GM10266 (cell line): ENCODE measurements around the gene TAF4.

ENCODE experiments used
- DNase-seq: peaks from one replicate; pipeline ENCODE4 v3.0.0; 2012; ENCODE audit errors: extremely low spot score
- TF ChIP-seq, protein P1 (sequence below): IDR thresholded peaks from 2 replicates; pipeline ENCODE4 v1.5.1; 2012; ENCODE audit warnings: mild to moderate bottlenecking, low read depth; ENCODE audit not compliant: control insufficient read depth, insufficient read depth; ENCODE audit errors: missing control alignments

Gene TAF4

DNA sequence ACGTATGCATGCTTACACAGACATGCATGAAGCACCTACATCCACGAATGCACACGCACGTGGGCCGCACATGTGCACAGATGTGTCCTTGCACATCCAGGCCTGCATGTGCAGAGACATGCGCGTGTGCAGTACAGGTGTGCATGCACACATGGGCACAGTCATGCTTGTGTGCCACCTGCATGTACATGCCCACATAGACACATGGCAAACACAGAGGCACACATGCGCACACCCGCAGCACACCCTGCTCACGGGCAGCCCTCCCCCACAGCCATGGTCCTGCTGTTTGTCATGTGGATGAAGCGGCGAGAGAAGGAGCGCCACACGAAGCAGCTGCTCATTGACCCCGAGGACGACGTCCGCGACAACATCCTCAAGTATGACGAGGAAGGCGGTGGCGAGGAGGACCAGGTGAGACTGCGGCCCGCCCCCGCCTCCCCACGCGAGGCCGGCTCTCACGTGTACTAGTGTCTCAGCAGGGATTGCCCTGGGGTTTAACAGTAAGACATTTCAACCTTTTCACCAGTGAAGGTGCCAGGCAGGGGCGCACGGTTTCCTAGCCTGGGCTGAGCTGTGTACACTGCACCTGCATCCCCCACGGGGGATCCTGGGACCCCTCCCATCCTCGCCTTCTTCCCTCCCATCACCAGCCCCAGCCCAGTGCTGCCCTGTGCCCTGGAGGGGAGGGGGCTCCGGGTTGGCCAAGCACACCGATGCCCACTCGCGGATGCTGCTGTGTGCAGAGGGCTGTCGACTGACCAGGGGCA lies 132.8 kb downstream of the TAF4 start:
- no peak for DNase-seq
- TF ChIP-seq, protein P1, sequence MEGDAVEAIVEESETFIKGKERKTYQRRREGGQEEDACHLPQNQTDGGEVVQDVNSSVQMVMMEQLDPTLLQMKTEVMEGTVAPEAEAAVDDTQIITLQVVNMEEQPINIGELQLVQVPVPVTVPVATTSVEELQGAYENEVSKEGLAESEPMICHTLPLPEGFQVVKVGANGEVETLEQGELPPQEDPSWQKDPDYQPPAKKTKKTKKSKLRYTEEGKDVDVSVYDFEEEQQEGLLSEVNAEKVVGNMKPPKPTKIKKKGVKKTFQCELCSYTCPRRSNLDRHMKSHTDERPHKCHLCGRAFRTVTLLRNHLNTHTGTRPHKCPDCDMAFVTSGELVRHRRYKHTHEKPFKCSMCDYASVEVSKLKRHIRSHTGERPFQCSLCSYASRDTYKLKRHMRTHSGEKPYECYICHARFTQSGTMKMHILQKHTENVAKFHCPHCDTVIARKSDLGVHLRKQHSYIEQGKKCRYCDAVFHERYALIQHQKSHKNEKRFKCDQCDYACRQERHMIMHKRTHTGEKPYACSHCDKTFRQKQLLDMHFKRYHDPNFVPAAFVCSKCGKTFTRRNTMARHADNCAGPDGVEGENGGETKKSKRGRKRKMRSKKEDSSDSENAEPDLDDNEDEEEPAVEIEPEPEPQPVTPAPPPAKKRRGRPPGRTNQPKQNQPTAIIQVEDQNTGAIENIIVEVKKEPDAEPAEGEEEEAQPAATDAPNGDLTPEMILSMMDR = no peak

DNA sequence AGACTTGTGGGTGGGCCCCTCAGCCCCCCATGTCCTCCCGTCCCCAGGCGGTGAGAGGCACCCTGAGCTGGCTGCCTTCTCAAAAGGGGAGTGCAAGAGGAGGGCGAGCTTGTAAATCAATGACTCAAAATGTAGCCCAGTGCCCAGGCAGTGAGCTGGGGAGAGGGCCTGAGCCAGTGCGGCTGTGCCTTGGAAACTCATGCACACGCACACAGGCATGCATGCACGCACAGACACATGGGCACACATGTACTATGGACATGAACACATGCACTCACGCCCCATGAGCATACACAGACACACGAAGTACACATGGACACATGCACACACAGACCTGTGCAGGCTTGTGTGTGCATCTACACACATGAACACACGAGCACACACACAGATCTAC lies 133.5 kb downstream of the TAF4 start:
- TF ChIP-seq, protein P1 = no peak
- DNase-seq = no peak

DNA sequence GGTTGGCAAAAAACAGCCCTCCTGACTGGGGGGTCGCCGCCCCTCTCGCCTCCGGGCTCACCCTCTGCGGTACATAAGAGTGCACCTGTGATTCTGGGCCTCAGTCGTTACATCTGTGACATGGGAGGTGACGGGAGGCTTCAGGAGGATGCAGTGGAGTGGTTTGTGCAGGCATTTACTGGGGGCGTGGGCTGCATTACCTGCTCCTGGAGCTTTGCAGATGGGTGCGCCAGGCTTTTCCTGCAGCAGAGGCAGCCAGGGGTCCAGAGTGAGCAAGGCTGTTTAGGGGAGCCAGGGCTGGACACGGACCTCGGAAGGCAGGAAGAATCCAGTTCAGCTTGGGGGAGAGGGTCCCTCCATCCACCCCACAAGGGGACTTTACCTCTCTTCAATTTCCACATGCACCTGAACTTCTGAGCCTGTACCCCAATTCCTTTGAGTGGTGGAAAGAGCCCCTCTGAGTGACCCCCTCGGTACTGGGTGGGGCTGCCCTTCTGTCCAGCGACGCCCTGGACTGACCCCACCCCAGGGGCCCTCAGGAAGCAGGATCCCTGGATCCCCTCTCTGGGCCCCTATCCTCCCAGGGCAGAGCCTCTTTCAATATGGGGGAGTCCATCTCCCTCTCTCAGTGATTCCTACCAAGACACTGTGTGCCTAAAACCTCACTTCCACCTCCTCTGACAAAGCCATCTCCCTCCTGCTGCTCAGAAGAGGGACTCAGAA lies 134.0 kb downstream of the TAF4 start:
- DNase-seq = no peak
- TF ChIP-seq, protein P1 = no peak

DNA sequence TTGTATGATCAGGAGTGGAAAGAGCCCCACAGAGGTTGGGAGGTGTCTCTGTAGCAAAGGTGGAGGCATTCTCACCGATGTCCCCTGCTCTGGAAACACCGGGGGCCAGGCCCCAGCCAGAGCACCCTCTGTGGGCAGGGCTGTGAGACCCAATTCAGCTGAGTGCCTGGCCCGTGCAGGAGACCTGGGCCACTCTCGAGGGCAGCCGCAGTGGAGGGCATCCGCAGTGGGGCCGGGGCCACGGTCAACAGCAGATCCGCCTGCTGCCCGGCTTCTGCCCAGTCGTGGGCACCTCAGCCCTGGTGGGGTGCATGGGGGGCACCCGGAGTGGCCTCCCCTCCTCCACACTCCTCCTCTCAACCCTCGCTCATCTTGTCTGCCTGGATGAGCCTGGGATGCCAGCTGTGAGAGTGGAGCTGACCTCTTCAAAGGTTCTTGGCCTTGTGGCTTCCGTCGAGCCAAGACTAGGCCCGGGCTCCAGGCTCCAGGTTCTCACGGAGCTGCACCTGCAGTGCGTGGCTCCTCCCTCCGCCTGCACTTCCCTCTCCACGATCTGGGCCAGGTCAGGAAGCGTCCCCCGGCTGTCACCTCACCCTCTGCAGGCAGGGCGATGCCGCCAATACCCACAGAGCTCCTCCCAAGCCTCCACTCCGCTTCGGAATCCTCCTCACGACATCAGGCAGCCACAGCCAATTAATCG lies 134.8 kb downstream of the TAF4 start:
- TF ChIP-seq, protein P1 = no peak
- DNase-seq = no peak

DNA sequence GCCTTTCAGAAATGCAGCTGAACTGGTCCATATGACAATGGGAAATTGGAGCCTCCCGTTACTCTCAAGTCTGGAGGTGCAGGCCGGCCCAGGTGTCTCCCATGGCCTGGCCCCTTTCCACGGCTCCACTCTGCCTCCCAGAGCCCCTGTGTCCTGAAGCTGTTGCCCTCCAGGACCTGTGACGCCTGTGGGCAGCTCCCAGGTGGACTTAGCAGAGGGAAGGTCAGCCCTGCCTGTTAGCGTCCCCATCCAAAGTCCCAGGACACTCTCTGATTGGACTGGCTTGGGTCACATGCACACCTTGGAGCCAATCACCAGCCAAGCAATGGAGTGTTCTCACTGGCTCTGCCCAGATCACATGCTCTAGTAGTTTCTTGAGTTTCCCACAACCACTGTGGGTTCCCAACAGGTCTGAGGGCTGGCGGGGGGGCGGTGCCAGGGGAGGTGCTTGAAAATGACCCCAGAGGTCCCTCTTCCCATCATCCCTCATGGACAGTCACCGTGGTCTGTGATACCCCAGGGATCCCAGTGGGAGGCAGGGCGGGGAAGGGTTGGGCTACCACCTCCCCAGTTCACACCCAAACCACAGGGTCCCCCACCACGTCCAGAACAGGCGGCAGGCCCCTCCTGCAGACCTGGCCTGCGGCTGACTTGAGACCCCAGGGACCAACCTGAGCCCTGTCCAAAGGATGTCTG lies 135.6 kb downstream of the TAF4 start:
- TF ChIP-seq, protein P1 = no peak
- DNase-seq = no peak

DNA sequence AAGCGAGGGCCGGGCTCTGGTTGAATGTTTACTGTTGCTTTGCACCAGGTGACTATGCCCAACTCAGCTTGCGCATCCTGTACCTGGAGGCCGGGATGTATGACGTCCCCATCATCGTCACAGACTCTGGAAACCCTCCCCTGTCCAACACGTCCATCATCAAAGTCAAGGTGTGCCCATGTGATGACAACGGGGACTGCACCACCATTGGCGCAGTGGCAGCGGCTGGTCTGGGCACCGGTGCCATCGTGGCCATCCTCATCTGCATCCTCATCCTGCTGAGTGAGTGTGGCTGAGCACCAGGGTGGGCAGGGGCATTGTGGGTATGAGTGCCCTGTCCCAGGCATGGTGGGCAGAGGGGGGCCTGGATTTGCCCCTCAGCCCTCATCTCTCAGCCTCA lies 136.1 kb downstream of the TAF4 start:
- DNase-seq = no peak

More for the DNA sequence above, 136.1 kb downstream of the TAF4 start:
- TF ChIP-seq, protein P1 = no peak
